ENCODE data around the gene ETFA. TPM values are rescaled to one million over a fixed set of nuclear protein-coding genes. Genes with fewer than 3 reads are reported as not detected.

The ETFA gene
- polyA plus RNA-seq, 3 donors, result 62.1 to 178 (median 166) TPM

GRCh38 chr15:76286271-76286879 lies 24.9 kb downstream of the ETFA start:
- Mint-ChIP-seq H3K27me3 (ENCODE audit: low read depth in 3 of 3) (no peaks in the 10 kb centered on the region), H3K36me3 (peaks cover 61 to 82% of the 10 kb centered on the region in 2 donors), H3K4me1 (peaks cover 6% of the 10 kb centered on the region), H3K27ac (peak overlapping the region in 1 of 7 donors; percentile 72), H3K4me3 (no peak overlapping the region), H3K9me3 (no peaks in the 10 kb centered on the region)
- peaks cover 10% of the 10 kb centered on the region for H3K79me2 ChIP-seq (ENCODE audit: insufficient read depth, low read length)
- H3K4me3 ChIP-seq (replicated peaks in 1 of 3; ENCODE audit: low read depth in 2 of 3, low read length in 3 of 3), result no peak overlapping the region
- no peak overlapping the region for H2AFZ ChIP-seq (ENCODE audit: insufficient read depth, low read depth, low read length, poor library complexity, severe bottlenecking)
- no peaks in the 10 kb centered on the region for H3K9me3 ChIP-seq (replicated peaks in 1 of 2; ENCODE audit: control insufficient read depth in 1 of 2, insufficient read depth in 1 of 2, low read length in 2 of 2)
- intact Hi-C loops (cut with micrococcal nuclease), result no loop called here
- H4K20me1 ChIP-seq (ENCODE audit: insufficient read depth, low read length), result peaks cover 14% of the 10 kb centered on the region
- no peak overlapping the region for H3K4me2 ChIP-seq (replicated peaks; ENCODE audit: extremely low read depth, low read length, poor library complexity, severe bottlenecking)
- no peaks in the 10 kb centered on the region for H3K27me3 ChIP-seq (ENCODE audit: control insufficient read depth in 2 of 2, insufficient read depth in 2 of 2, low read length in 2 of 2)
- peaks cover 4 to 11% of the 10 kb centered on the region in 2 donors for H3K4me1 ChIP-seq (ENCODE audit: control insufficient read depth in 1 of 2, insufficient read depth in 2 of 2, low read length in 2 of 2)
- peak overlapping the region; percentile 6 for H3K9ac ChIP-seq (ENCODE audit: insufficient read depth, low read length, poor library complexity, severe bottlenecking)
- peak overlapping the region in 1 of 2 donors; percentile 52 for H3K27ac ChIP-seq (ENCODE audit: low read depth in 1 of 2, low read length in 2 of 2)
- H3K36me3 ChIP-seq (replicated peaks in 1 of 2; ENCODE audit: control insufficient read depth in 1 of 2, insufficient read depth in 2 of 2, low read length in 2 of 2), result peaks cover 79 to 94% of the 10 kb centered on the region in 2 donors
- WGBS (ENCODE audit: insufficient coverage), result 34% methylated on average over 3 of the region's 4 CpGs
- no peak for DNase-seq
- no peak for TF ChIP-seq CTCF (IDR thresholded peaks at IDR 0.05)

- WGBS (ENCODE audit: insufficient coverage), result no CpG with 5 or more reads among the region's 1 CpG
- no peak overlapping the region for H2AFZ ChIP-seq (ENCODE audit: insufficient read depth, low read depth, low read length, poor library complexity, severe bottlenecking)
- H4K20me1 ChIP-seq (ENCODE audit: insufficient read depth, low read length), result peaks cover 5% of the 10 kb centered on the region
- intact Hi-C loops (cut with micrococcal nuclease), result no loop called here
- no peak for DNase-seq
- H3K4me1 ChIP-seq (ENCODE audit: control insufficient read depth in 1 of 2, insufficient read depth in 2 of 2, low read length in 2 of 2), result peaks cover 4 to 11% of the 10 kb centered on the region in 2 donors
- Mint-ChIP-seq H3K4me1 (peaks cover 6% of the 10 kb centered on the region), H3K9me3 (peaks cover 0 to 2% (median 0%) of the 10 kb centered on the region in 7 donors), H3K27ac (no peak overlapping the region), H3K4me3 (no peak overlapping the region), H3K27me3 (ENCODE audit: low read depth in 3 of 3) (no peaks in the 10 kb centered on the region), H3K36me3 (peaks cover 64 to 84% of the 10 kb centered on the region in 2 donors)
- H3K9me3 ChIP-seq (replicated peaks in 1 of 2; ENCODE audit: control insufficient read depth in 1 of 2, insufficient read depth in 1 of 2, low read length in 2 of 2), result no peaks in the 10 kb centered on the region
- H3K79me2 ChIP-seq (ENCODE audit: insufficient read depth, low read length), result peaks cover 3% of the 10 kb centered on the region
- H3K4me2 ChIP-seq (replicated peaks; ENCODE audit: extremely low read depth, low read length, poor library complexity, severe bottlenecking), result no peak overlapping the region
- H3K27me3 ChIP-seq (ENCODE audit: control insufficient read depth in 2 of 2, insufficient read depth in 2 of 2, low read length in 2 of 2), result no peaks in the 10 kb centered on the region
- no peak overlapping the region for H3K27ac ChIP-seq (ENCODE audit: low read depth in 1 of 2, low read length in 2 of 2)
- H3K4me3 ChIP-seq (replicated peaks in 1 of 3; ENCODE audit: low read depth in 2 of 3, low read length in 3 of 3), result no peak overlapping the region
- TF ChIP-seq CTCF (IDR thresholded peaks at IDR 0.05), result peak; percentile 54
- no peak overlapping the region for H3K9ac ChIP-seq (ENCODE audit: insufficient read depth, low read length, poor library complexity, severe bottlenecking)
- H3K36me3 ChIP-seq (replicated peaks in 1 of 2; ENCODE audit: control insufficient read depth in 1 of 2, insufficient read depth in 2 of 2, low read length in 2 of 2), result peaks cover 79 to 96% of the 10 kb centered on the region in 2 donors
Measured at GRCh38 chr15:76285241-76285825, 25.9 kb downstream of the ETFA start.
